ENCODE results near the gene NT5C1A. TPM values are rescaled to one million over a fixed set of nuclear protein-coding genes. Genes with fewer than 3 reads are reported as not detected.

NT5C1A gene
- total and polyA plus RNA-seq, 2 experiments from 2014 or later, result 1.0 to 5.1 TPM

- H3K4me3 ChIP-seq, result no peak overlapping the region
- no peak overlapping the region for H2AFZ ChIP-seq
- H3K4me2 ChIP-seq, result no peak overlapping the region
- no peaks in the 10 kb centered on the region for H3K36me3 ChIP-seq (replicated peaks; ENCODE audit: insufficient read depth, low read depth)
- 84% methylated on average over 4 of the region's 4 CpGs for WGBS (ENCODE audit: low lambda C conversion rate, missing lambda C conversion rate)
- no peaks in the 10 kb centered on the region for H3K4me1 ChIP-seq (ENCODE audit: insufficient read depth)
- DNase-seq (ENCODE audit: low spot score), result no peak
- H3K27me3 ChIP-seq, result peaks cover 50% of the 10 kb centered on the region
- no peaks in the 10 kb centered on the region for H3K79me2 ChIP-seq
- H4K20me1 ChIP-seq (ENCODE audit: insufficient read depth, poor library complexity, severe bottlenecking), result no peaks in the 10 kb centered on the region
- H3K9me2 ChIP-seq (replicated peaks; ENCODE audit: insufficient read depth), result no peaks in the 10 kb centered on the region
- H3K9me3 ChIP-seq (ENCODE audit: low read depth), result no peaks in the 10 kb centered on the region
- H3K27ac ChIP-seq, result no peak overlapping the region
- TF ChIP-seq EZH2 (IDR thresholded peaks at IDR 0.05; ENCODE audit: borderline replicate concordance), result no peak
- no peak for TF ChIP-seq CTCF (IDR thresholded peaks at IDR 0.05; ENCODE audit: poor library complexity)
- no peak for TF ChIP-seq EZH2phosphoT487 (IDR thresholded peaks at IDR 0.05; ENCODE audit: low read depth, severe bottlenecking, unreplicated experiment)
These were observed 5.7 kb upstream of the NT5C1A start for GRCh38 chr1:39677645-39678044.

GRCh38 chr1:39676948-39677548, 5.1 kb upstream of the NT5C1A start:
- H2AFZ ChIP-seq, result no peak overlapping the region
- H3K9me3 ChIP-seq (ENCODE audit: low read depth), result no peaks in the 10 kb centered on the region
- no peaks in the 10 kb centered on the region for H4K20me1 ChIP-seq (ENCODE audit: insufficient read depth, poor library complexity, severe bottlenecking)
- peaks cover 52% of the 10 kb centered on the region for H3K27me3 ChIP-seq
- H3K79me2 ChIP-seq, result no peaks in the 10 kb centered on the region
- no peak for TF ChIP-seq EZH2 (IDR thresholded peaks at IDR 0.05; ENCODE audit: borderline replicate concordance)
- no peak for TF ChIP-seq CTCF (IDR thresholded peaks at IDR 0.05; ENCODE audit: poor library complexity)
- no peak for TF ChIP-seq EZH2phosphoT487 (IDR thresholded peaks at IDR 0.05; ENCODE audit: low read depth, severe bottlenecking, unreplicated experiment)
- no peak overlapping the region for H3K27ac ChIP-seq
- H3K4me1 ChIP-seq (ENCODE audit: insufficient read depth), result peaks cover 3% of the 10 kb centered on the region
- H3K9me2 ChIP-seq (replicated peaks; ENCODE audit: insufficient read depth), result no peaks in the 10 kb centered on the region
- no peak for DNase-seq (ENCODE audit: low spot score)
- no peak overlapping the region for H3K4me3 ChIP-seq
- no peak overlapping the region for H3K4me2 ChIP-seq
- WGBS (ENCODE audit: low lambda C conversion rate, missing lambda C conversion rate), result 79% methylated on average over 6 of the region's 6 CpGs
- no peaks in the 10 kb centered on the region for H3K36me3 ChIP-seq (replicated peaks; ENCODE audit: insufficient read depth, low read depth)

- TF ChIP-seq EZH2 (IDR thresholded peaks at IDR 0.05; ENCODE audit: borderline replicate concordance), result no peak
- TF ChIP-seq CTCF (IDR thresholded peaks at IDR 0.05; ENCODE audit: poor library complexity), result no peak
- no peak for TF ChIP-seq EZH2phosphoT487 (IDR thresholded peaks at IDR 0.05; ENCODE audit: low read depth, severe bottlenecking, unreplicated experiment)
- no peak overlapping the region for H2AFZ ChIP-seq
- no peak overlapping the region for H3K27ac ChIP-seq
- H3K79me2 ChIP-seq, result no peaks in the 10 kb centered on the region
- WGBS (ENCODE audit: low lambda C conversion rate, missing lambda C conversion rate), result 83% methylated on average over 1 of the region's 1 CpG
- H3K4me1 ChIP-seq (ENCODE audit: insufficient read depth), result peaks cover 6% of the 10 kb centered on the region
- no peaks in the 10 kb centered on the region for H4K20me1 ChIP-seq (ENCODE audit: insufficient read depth, poor library complexity, severe bottlenecking)
- H3K9me2 ChIP-seq (replicated peaks; ENCODE audit: insufficient read depth), result no peaks in the 10 kb centered on the region
- DNase-seq (ENCODE audit: low spot score), result no peak
- no peaks in the 10 kb centered on the region for H3K36me3 ChIP-seq (replicated peaks; ENCODE audit: insufficient read depth, low read depth)
- H3K27me3 ChIP-seq, result peaks cover 52% of the 10 kb centered on the region
- H3K4me2 ChIP-seq, result no peak overlapping the region
- no peak overlapping the region for H3K4me3 ChIP-seq
- no peaks in the 10 kb centered on the region for H3K9me3 ChIP-seq (ENCODE audit: low read depth)
These were observed 3.3 kb upstream of the NT5C1A start for GRCh38 chr1:39675220-39675619.

Data from hepatocyte (in vitro differentiated cells).